IMR-90 (cell line): ENCODE measurements around the gene SLC34A3. TPM values are rescaled to one million over a fixed set of nuclear protein-coding genes. Genes with fewer than 3 reads are reported as not detected.

Source experiments
- ATAC-seq: fragments of 200-7000 bp; cut with Tn5 transposase; 2 replicates; pipeline ENCODE4 v1.9.1; 2020; ENCODE audit warnings: low read depth, mild to moderate bottlenecking, moderate library complexity
- BruUV-seq: library from RNA; stranded (reverse); fragments of 400-500 nt; replicated peaks from 2 replicates; lab custom pipeline; 2021; lab: Mats Ljungman, UMichigan
- CTCF ChIA-PET: fragments of 300-600 bp; formaldehyde crosslinking; extraction: SDS; loops from one replicate; lab custom pipeline; 2021; ENCODE audit warnings: antibody characterized with exemption; lab: Yijun Ruan, JAX
- POLR2A ChIA-PET: fragments of 300-600 bp; sonication (Branson Sonifier 250); formaldehyde crosslinking; loops from one replicate; lab custom pipeline; 2022; ENCODE audit warnings: antibody characterized with exemption; ENCODE audit not compliant: unreplicated experiment; lab: Charles Lee
- DNase-seq: peaks from one replicate; pipeline ENCODE4 v3.0.0; 2013
- H2AFZ ChIP-seq: replicated peaks from 2 replicates; pipeline ENCODE3; 2013; ENCODE audit warnings: low read length, mild to moderate bottlenecking; ENCODE audit not compliant: poor library complexity
- H2AK5ac ChIP-seq: 2 replicates; pipeline ENCODE4 v1.6.1; 2013; ENCODE audit warnings: low read depth, low read length, inconsistent platforms
- H2AK9ac ChIP-seq: replicated peaks from 2 replicates; pipeline ENCODE3; 2013; ENCODE audit warnings: mild to moderate bottlenecking, low read depth, low read length, moderate library complexity; ENCODE audit not compliant: poor library complexity
- H2BK120ac ChIP-seq: 2 replicates; pipeline ENCODE4 v1.6.1; 2013; ENCODE audit warnings: low read depth, low read length, inconsistent platforms
- H2BK15ac ChIP-seq: 3 replicates; pipeline ENCODE4 v1.6.1; 2013; ENCODE audit warnings: low read depth, low read length, inconsistent platforms
- H2BK20ac ChIP-seq: 2 replicates; pipeline ENCODE4 v1.6.1; 2013; ENCODE audit warnings: low read depth, mild to moderate bottlenecking, inconsistent platforms, low read length, moderate library complexity
- H2BK5ac ChIP-seq: 2 replicates; pipeline ENCODE4 v1.6.1; 2013; ENCODE audit warnings: mild to moderate bottlenecking, low read depth, low read length, inconsistent platforms; ENCODE audit not compliant: poor library complexity, severe bottlenecking
- H3K14ac ChIP-seq: replicated peaks from 2 replicates; pipeline ENCODE4 v1.6.1; 2013; ENCODE audit warnings: low read depth, low read length, inconsistent platforms
- H3K18ac ChIP-seq: 2 replicates; pipeline ENCODE4 v1.6.1; 2013; ENCODE audit warnings: low read depth, low read length, control low read depth
- H3K23ac ChIP-seq: 2 replicates; pipeline ENCODE4 v1.6.1; 2013; ENCODE audit warnings: low read depth, low read length, inconsistent platforms
- H3K27ac ChIP-seq: 2 replicates; pipeline ENCODE4 v1.5.1; 2013; ENCODE audit warnings: mild to moderate bottlenecking, control low read depth, low read length; ENCODE audit not compliant: insufficient read depth
- H3K27me3 ChIP-seq: 2 replicates; pipeline ENCODE4 v1.6.1; 2013; ENCODE audit warnings: low read length; ENCODE audit not compliant: control insufficient read depth, insufficient read depth
- H3K36me3 ChIP-seq: 2 replicates; pipeline ENCODE4 v1.6.1; 2013; ENCODE audit warnings: low read length, mixed read lengths; ENCODE audit not compliant: control insufficient read depth, insufficient read depth
- H3K4ac ChIP-seq: 2 replicates; pipeline ENCODE4 v1.6.1; 2013; ENCODE audit warnings: low read depth, low read length, inconsistent platforms
- H3K4me1 ChIP-seq: 2 replicates; pipeline ENCODE4 v1.6.1; 2013; ENCODE audit warnings: low read length, mixed read lengths; ENCODE audit not compliant: control insufficient read depth, insufficient read depth
- H3K4me2 ChIP-seq: 2 replicates; pipeline ENCODE4 v1.6.1; 2013; ENCODE audit warnings: low read depth, mild to moderate bottlenecking, control low read depth, low read length, moderate library complexity
- H3K4me3 ChIP-seq: 2 replicates; pipeline ENCODE4 v1.5.1; 2013; ENCODE audit warnings: low read depth, mild to moderate bottlenecking, control low read depth, low read length, moderate library complexity; ENCODE audit not compliant: insufficient read depth
- H3K56ac ChIP-seq: 2 replicates; pipeline ENCODE4 v1.6.1; 2013; ENCODE audit warnings: low read length, inconsistent platforms; ENCODE audit not compliant: insufficient read depth; ENCODE audit errors: extremely low read depth
- H3K79me1 ChIP-seq, 2 experiments: 2 replicates each; pipeline ENCODE4 v1.6.1; 2013; ENCODE audit warnings: low read length in 2 of 2, inconsistent platforms in 1 of 2, low read depth in 1 of 2
- H3K9ac ChIP-seq: 2 replicates; pipeline ENCODE4 v1.6.1; 2013; ENCODE audit warnings: low read depth, low read length, control low read depth
- H3K9me1 ChIP-seq: 2 replicates; pipeline ENCODE4 v1.6.1; 2013; ENCODE audit warnings: low read length, inconsistent platforms; ENCODE audit not compliant: insufficient read depth
- H3K9me3 ChIP-seq: 2 replicates; pipeline ENCODE4 v1.6.1; 2013; ENCODE audit warnings: low read length; ENCODE audit not compliant: control insufficient read depth, insufficient read depth
- H4K20me1 ChIP-seq: 2 replicates; pipeline ENCODE4 v1.6.1; 2013; ENCODE audit warnings: low read length, inconsistent platforms; ENCODE audit not compliant: insufficient read depth
- H4K5ac ChIP-seq: 2 replicates; pipeline ENCODE4 v1.6.1; 2013; ENCODE audit warnings: mild to moderate bottlenecking, low read depth, low read length, control low read depth
- H4K8ac ChIP-seq, 2 experiments: 2 replicates each; pipeline ENCODE4 v1.6.1; 2013; ENCODE audit warnings: low read depth in 2 of 2, low read length in 2 of 2, control low read depth in 1 of 2, inconsistent platforms in 1 of 2
- H4K91ac ChIP-seq: 2 replicates; pipeline ENCODE4 v1.6.1; 2013; ENCODE audit warnings: low read depth, low read length, inconsistent platforms; ENCODE audit not compliant: insufficient read depth
- MAFK ChIP-seq: IDR thresholded peaks from 2 replicates; pipeline ENCODE4 v1.6.1; 2012; ENCODE audit warnings: low read depth, low read length, improper control_type of control experiment
- MAZ ChIP-seq: IDR thresholded peaks from 2 replicates; pipeline ENCODE4 v1.6.1; 2012; ENCODE audit warnings: low read depth, mild to moderate bottlenecking, low read length, improper control_type of control experiment, moderate library complexity, borderline replicate concordance
- NFE2L2 ChIP-seq: fragments of 150-350 bp; IDR thresholded peaks from 2 replicates; pipeline ENCODE4 v1.6.1; 2016; ENCODE audit warnings: low read depth, mild to moderate bottlenecking, low read length
- RAD21 ChIP-seq: IDR thresholded peaks from 2 replicates; pipeline ENCODE4 v1.6.1; 2012; ENCODE audit warnings: low read length, improper control_type of control experiment
- RCOR1 ChIP-seq: IDR thresholded peaks from 2 replicates; pipeline ENCODE4 v1.6.1; 2012; ENCODE audit warnings: mild to moderate bottlenecking, low read length, improper control_type of control experiment; ENCODE audit not compliant: insufficient replicate concordance
- SMC3 ChIP-seq: fragments of 150-350 bp; IDR thresholded peaks from 2 replicates; pipeline ENCODE4 v1.6.1; 2016; ENCODE audit warnings: low read depth, mild to moderate bottlenecking, antibody characterized with exemption, low read length, moderate library complexity
- WGBS, 2 experiments: methylation state at CpG; one replicate each; pipeline versions ENCODE4 v1.1.5 to v1.1.7; 2013; ENCODE audit warnings: missing lambda C conversion rate in 2 of 2; ENCODE audit not compliant: insufficient read length in 1 of 2; ENCODE audit errors: extremely low coverage in 2 of 2; 5-methylcytosine and 5-hydroxymethylcytosine counted together
- dilution Hi-C: fragments of 300-500 bp; cut with HindIII; formaldehyde crosslinking; loops from one replicate; pipeline ENCODE4 v1.14.3; 2018; ENCODE audit warnings: low sequenced_read_pairs; ENCODE audit not compliant: unreplicated experiment
- in situ Hi-C: fragments of 300-500 bp; cut with MboI; formaldehyde crosslinking; loops from 3 replicates; pipeline ENCODE4 v1.14.3; 2019; ENCODE audit warnings: low sequenced_read_pairs, inconsistent platforms, mixed read lengths
- intact Hi-C: fragments of 100-400 bp; cut with micrococcal nuclease; formaldehyde crosslinking; loops from 2 replicates; pipeline ENCODE4 v1.10.0; 2022
- polyA plus RNA-seq, 3 experiments: library from polyadenylated mRNA; depleted of rRNA; stranded (reverse); fragments of >200 nt; gene quantifications; 2 replicates each; pipeline ENCODE4 v1.2.3, GENCODE V29; 2012; ENCODE audit warnings: low replicate concordance in 1 of 3
- total RNA-seq: library from RNA; depleted of rRNA; stranded (reverse); fragments of >200 nt; gene quantifications from 2 replicates; pipeline ENCODE4 v1.2.3, GENCODE V29; 2012
- TF ChIP-seq, protein P1 (sequence below): conservative IDR thresholded peaks from 2 replicates; pipeline ENCODE4 v1.5.1; 2012; ENCODE audit warnings: mild to moderate bottlenecking, low read depth, low read length, improper control_type of control experiment

SLC34A3 gene
- total and polyA plus RNA-seq, 2 of the 4 experiments (the other 2 are of a cell fraction) = not detected

DNA sequence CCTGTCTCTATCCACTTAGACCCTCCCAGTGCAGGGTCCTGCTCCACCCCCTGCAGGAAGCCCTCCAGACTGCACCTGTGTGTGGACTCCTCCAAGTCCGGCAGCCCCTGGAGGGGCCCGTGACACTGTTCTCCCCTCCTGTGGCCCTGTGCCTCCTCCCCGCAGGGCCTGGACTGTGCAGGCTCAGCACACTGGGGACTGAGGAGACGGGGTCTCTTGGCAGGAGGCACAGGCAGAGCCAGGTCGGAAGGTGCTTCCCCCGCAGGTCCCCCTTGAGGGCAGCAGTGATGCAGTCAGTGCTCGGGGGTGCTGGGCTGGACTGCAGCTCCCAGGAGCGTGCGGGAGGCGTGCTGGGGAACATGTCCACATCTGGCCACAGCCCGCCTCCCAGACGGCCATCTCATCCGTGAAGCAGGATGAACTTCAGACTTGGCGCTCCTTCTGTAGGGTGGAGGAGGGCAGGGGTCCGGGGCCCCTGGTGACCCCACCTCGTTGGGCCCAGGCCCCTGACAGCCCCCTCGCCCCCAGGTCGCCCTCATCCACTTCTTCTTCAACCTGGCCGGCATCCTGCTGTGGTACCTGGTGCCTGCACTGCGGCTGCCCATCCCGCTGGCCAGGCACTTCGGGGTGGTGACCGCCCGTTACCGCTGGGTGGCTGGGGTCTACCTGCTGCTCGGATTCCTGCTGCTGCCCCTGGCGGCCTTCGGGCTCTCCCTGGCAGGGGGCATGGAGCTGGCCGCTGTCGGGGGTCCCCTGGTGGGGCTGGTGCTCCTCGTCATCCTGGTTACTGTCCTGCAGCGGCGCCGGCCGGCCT, 4.9 kb downstream of the SLC34A3 start (continued):
- no peak for TF ChIP-seq NFE2L2

DNA sequence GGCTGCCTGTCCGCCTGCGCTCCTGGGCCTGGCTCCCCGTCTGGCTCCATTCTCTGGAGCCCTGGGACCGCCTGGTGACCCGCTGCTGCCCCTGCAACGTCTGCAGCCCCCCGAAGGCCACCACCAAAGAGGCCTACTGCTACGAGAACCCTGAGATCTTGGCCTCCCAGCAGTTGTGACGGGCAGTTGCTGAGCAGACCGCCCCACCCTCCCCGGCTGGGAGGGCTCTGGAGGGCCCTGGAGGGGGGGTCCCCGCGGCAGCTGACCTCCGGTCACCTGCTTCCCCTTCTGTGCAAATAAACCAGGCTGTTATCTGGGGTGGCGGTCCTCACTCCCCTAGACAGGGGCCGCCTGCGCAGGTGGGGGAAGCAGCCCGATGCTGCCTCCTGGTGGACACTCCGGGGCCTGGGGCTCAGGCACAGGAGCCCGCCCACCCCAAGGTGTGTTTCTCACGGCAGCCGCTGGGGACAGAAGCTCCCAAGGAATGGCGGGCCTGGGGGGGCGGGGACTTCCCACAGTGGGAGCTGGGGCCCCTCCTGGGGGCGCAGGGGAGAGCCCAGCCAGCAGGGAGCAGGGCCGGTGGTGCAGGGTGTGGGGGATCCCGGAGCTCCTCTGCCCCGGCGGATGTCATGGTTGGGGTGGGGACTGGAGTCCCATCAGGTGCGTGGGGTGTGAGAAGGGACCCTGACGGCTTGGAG, 5.7 kb downstream of the SLC34A3 start:
- H3K79me1 ChIP-seq = peaks cover 8 to 27% of the 10 kb centered on the region in 2 experiments; a peak in 3 of 4 replicates
- no peaks in the 10 kb centered on the region for H3K9me3 ChIP-seq
- ChIA-PET POLR2A (interaction anchor here (0.5 to 0.6 kb wide), 2 partner anchors 20 to 23 kb away, joined by 3 read pairs; no protein-coding TSS in a partner anchor), CTCF (interaction anchor here (0.6 to 1.0 kb wide), 7 partner anchors 9 to 153 kb away, joined by 3 to 6 read pairs (median 3); partner anchors contain the start of genes DPP7 and RNF224)
- no peak overlapping the region for H2BK20ac ChIP-seq
- intact Hi-C loops = no loop called here
- no peak overlapping the region for H3K18ac ChIP-seq
- in situ Hi-C loops = no loop called here
- dilution Hi-C loops = no loop called here
- no peak overlapping the region for H3K9ac ChIP-seq
- no peak overlapping the region for H3K14ac ChIP-seq
- no peak overlapping the region for H2BK15ac ChIP-seq
- peak overlapping the region; percentile 63 for H2AFZ ChIP-seq
- no peak overlapping the region for H4K8ac ChIP-seq
- no peak overlapping the region for H4K5ac ChIP-seq
- 0 out of 2 replicates have a peak, but pooled peaks cover 1% of the 10 kb centered on the region for H3K27me3 ChIP-seq
- H3K36me3 ChIP-seq = no peaks in the 10 kb centered on the region
- no peak overlapping the region for H3K56ac ChIP-seq
- no peak overlapping the region for H3K23ac ChIP-seq
- H4K91ac ChIP-seq = no peak overlapping the region
- H2AK9ac ChIP-seq = peak overlapping the region; percentile 89
- H2BK120ac ChIP-seq = no peak overlapping the region
- H4K20me1 ChIP-seq = peaks cover 6% of the 10 kb centered on the region; the same call in 1 of the 2 replicates
- DNase-seq (peak; percentile 63), ATAC-seq (peak; percentile 36)
- no peak overlapping the region for H2BK5ac ChIP-seq
- no peak overlapping the region for H3K4me3 ChIP-seq
- no peak overlapping the region for H3K4ac ChIP-seq
- no TSS peak for BruUV-seq
- no peaks in the 10 kb centered on the region for H3K9me1 ChIP-seq
- no peak overlapping the region for H3K27ac ChIP-seq
- 39% methylated on average over 12 of the region's 31 CpGs; no CpG with 5 or more reads in 1 of the 2 experiments for WGBS, 2 experiments
- peak overlapping the region; percentile 73; the same call in 1 of the 2 replicates for H2AK5ac ChIP-seq
- TF ChIP-seq SMC3 = peak; percentile 79
- no peak for TF ChIP-seq RCOR1
- TF ChIP-seq MAFK = no peak
- peak; percentile 81 for TF ChIP-seq RAD21
- peak; percentile 83 for TF ChIP-seq MAZ
- TF ChIP-seq, protein P1, sequence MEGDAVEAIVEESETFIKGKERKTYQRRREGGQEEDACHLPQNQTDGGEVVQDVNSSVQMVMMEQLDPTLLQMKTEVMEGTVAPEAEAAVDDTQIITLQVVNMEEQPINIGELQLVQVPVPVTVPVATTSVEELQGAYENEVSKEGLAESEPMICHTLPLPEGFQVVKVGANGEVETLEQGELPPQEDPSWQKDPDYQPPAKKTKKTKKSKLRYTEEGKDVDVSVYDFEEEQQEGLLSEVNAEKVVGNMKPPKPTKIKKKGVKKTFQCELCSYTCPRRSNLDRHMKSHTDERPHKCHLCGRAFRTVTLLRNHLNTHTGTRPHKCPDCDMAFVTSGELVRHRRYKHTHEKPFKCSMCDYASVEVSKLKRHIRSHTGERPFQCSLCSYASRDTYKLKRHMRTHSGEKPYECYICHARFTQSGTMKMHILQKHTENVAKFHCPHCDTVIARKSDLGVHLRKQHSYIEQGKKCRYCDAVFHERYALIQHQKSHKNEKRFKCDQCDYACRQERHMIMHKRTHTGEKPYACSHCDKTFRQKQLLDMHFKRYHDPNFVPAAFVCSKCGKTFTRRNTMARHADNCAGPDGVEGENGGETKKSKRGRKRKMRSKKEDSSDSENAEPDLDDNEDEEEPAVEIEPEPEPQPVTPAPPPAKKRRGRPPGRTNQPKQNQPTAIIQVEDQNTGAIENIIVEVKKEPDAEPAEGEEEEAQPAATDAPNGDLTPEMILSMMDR = peak; percentile 100
- peaks cover 5% of the 10 kb centered on the region; the same call in 1 of the 2 replicates for H3K4me1 ChIP-seq
- no peak overlapping the region for H3K4me2 ChIP-seq
